ENCODE results near the gene LCN15.

LCN15 gene

DNA sequence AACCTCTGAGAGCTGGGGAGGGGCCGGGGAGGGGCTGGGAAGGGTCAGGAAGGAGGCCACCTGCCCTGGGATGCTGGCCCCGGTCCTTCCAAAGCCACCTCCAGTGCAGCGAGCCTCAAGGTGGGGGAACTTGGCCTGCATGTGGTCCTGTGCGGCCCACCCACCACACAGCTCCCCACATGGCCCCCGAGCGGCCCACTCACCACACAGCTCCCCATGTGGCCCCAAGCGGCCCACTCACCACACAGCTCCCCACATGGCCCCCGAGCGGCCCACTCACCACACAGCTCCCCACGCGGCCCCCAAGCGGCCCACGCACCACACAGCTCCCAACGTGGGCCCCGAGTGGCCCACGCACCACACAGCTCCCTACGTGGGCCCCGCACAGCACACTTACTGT is 19.5 kb downstream of the LCN15 start:
- H3K27ac ChIP-seq, result no peak overlapping the region
- no peak for DNase-seq (ENCODE audit: low spot score)
- TF ChIP-seq, protein P1, sequence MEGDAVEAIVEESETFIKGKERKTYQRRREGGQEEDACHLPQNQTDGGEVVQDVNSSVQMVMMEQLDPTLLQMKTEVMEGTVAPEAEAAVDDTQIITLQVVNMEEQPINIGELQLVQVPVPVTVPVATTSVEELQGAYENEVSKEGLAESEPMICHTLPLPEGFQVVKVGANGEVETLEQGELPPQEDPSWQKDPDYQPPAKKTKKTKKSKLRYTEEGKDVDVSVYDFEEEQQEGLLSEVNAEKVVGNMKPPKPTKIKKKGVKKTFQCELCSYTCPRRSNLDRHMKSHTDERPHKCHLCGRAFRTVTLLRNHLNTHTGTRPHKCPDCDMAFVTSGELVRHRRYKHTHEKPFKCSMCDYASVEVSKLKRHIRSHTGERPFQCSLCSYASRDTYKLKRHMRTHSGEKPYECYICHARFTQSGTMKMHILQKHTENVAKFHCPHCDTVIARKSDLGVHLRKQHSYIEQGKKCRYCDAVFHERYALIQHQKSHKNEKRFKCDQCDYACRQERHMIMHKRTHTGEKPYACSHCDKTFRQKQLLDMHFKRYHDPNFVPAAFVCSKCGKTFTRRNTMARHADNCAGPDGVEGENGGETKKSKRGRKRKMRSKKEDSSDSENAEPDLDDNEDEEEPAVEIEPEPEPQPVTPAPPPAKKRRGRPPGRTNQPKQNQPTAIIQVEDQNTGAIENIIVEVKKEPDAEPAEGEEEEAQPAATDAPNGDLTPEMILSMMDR (IDR thresholded peaks at IDR 0.05), result no peak
- H3K4me3 ChIP-seq, result peak overlapping the region; percentile 14

DNA sequence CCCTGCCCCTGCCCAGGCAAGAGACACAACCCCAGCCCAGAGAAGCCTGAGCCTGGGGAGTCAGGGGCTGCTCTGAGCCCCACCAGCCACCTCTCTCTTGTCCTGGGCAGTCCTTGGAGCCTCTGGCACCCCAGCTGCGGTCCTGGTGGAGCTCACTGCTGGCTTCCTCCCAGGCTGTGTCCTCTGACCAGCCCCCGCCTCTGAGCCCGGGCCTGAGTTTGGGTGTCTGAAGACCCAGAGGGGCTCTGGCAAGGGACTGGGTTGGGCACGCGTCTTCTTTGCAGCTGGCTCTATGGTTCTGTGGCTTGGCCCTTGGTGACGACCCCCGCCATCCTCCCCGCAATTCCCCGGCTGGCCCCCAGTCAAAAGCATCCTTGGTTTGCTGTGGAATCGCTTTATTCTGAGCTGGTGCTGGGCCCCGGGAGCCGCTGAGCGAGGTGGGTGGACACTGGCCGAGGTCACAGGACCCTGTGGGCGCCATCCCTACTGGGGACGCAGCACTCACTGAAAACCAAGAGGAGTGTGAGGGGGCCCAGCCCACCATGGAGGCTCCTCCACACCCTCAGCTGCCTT is 20.6 kb downstream of the LCN15 start:
- Histone ChIP-seq H3K4me3 (no peak overlapping the region), H3K27ac (no peak overlapping the region)
- TF ChIP-seq, protein P1 (IDR thresholded peaks at IDR 0.05), result no peak
- no peak for DNase-seq (ENCODE audit: low spot score)

DNA sequence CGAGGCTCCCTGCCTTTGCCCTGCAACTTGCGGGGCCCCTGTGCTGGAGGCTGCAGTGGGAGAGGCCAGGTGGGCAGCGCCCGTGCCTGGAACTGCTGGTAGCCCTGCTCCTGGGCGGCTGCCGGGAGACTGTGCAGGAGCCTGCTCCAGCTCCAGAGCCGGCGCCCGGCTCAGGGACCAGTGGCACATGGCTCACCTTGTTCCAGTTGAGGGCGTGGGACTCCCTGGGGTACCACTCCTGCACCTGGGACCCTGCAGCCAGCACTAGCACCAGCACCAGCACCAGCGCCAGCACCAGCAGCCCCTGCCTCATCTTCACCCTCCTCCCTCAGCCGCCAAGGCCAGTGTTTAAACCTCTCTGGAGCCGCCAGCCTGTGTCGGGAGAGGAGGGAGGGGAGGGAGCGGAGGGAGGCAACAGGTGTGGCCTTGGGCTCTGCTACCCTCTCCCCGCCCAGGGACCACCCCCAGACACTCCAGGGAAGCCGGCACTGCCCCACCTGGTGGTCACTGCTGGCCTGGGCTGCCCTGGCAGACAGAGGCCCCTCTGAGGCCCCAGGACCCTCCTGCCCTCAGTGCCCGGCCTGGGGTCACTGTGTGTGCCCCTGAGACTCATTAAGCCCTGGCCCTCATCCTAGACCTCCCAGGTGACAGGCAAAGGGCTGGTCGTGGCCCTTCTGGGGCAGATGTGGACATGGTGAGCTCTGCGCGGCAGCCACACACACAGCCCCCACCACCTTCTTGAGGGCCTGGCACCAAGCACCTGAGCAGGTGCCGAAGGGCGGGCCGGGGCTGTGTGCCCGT is 21.5 kb downstream of the LCN15 start, which contains the start of gene LCN10:
TSS of gene LCN10 (minus strand) at position 350 of the 801 bp plus-strand sequence. CDS start at position 313, 37 bp downstream.
- no peak for DNase-seq (ENCODE audit: low spot score)
- Histone ChIP-seq H3K27ac (no peak within 1 kb of the TSS), H3K4me3 (peak within 1 kb of the TSS; percentile 28)
- TF ChIP-seq, protein P1 (IDR thresholded peaks at IDR 0.05), result no peak

DNA sequence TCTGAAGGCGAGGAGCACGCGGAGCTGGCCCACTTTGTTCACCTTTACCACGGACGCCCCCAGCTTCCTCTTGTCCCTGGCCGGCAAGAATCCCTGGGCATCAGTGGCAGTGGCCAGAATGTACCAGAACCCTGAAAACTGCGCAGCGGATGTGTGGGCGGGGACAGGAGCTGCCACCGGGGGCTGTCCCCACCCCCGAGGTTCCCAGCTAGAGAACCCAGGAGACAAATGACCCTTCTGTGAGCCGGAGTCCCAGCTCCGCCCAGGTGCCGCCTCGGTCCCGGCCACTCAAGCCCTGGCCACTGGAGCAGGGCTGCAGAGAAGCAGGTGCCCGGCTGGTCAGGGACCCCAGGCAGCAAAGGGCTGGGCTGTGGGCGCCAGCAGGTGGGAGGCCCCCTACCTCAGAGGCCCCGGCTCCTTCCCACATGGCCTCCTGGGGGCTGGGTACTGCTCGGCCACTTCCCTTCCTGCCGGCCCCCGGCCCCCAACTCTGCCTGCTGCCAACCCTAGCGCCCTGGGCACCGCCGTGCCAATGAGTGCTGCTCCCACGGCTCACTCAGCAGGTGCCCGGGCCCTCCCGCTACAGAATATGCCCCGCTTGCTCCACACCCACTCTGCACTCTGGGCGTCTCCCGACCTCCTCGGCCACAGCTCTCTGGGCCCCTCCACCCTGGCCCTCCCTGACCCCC is 22.3 kb downstream of the LCN15 start:
- no peak for DNase-seq (ENCODE audit: low spot score)
- Histone ChIP-seq H3K27ac (no peak overlapping the region), H3K4me3 (peak overlapping the region; percentile 28)
- TF ChIP-seq, protein P1 (IDR thresholded peaks at IDR 0.05), result no peak

DNA sequence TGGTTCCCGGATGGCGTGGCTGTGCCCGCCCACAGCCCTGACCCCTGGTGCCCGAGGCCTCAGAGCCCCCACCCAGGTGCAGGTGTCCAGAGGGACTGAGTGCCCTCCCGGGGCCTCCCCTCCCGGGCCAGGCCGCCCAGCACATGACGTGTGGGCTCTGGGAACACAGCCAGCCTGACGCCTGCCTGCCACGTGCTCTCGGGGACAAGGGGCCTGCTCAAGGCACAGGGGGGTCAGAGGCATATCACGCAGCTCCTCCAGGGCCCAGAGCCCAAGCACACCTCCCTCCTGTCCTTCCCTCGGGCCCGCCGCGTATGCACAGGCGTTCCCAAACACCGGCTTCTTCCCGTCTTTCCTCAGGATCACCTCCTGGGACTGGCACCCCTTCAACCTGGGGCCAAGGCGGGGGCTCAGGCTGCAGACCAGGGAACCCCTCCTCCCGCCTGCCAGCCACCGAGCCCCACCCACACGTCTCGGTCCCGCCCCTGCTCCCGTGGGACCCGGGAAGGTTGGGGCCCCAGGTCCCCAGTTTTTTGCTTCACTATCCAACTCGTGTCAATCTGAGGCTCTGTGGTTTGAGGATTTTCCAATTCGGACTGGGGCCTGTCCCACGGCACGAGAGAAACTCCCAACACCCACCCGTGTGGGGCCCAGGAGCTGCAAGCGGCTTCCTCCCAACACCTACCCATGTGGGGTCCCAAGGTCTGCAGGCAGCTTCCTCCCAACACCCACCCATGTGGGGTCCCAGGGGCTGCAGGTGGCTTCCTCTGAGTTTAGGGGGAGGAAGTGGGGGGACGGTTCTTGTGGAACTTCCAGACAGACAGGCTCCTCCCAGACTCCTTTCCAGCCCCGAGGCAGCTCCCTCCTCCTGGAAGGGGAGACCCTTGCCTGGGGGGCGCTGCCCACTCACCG is 23.1 kb downstream of the LCN15 start:
- TF ChIP-seq, protein P1 (IDR thresholded peaks at IDR 0.05), result no peak
- no peak for DNase-seq (ENCODE audit: low spot score)
- no peak overlapping the region for H3K27ac ChIP-seq
- H3K4me3 ChIP-seq, result no peak overlapping the region

DNA sequence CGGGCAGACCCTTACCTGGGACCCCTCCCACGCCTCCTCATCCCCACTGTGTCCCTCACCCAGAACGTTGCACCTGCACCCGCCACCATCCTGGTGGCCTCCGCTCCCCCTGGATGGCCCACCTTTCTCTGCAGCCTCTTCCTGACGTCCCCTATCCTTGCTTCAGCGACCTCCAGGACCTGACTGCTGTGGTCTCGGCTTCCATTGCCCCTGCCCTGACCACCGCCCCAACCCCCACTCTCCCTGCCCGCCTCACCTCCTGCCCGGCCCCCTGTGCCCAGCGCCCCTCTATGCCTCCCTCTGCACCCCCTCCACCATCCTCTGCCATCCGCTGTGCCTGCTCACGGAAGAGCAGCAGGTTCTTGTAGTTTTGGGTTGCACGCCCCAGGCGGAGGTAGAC is 23.8 kb downstream of the LCN15 start:
- DNase-seq (ENCODE audit: low spot score), result no peak
- TF ChIP-seq, protein P1 (IDR thresholded peaks at IDR 0.05), result no peak
- Histone ChIP-seq H3K27ac (no peak overlapping the region), H3K4me3 (no peak overlapping the region)

All from coronary artery (tissue), 2 donors.